Jurkat, Clone E6-1 (cell line): ENCODE measurements around the gene CISD2. TPM values are rescaled to one million over a fixed set of nuclear protein-coding genes. Genes with fewer than 3 reads are reported as not detected.
A peak's percentile ranks its signal among the peaks of the same experiment; 100 is the strongest.
"Not testable (repeated sequence)": the region's sequence is repeated elsewhere in the genome, so short reads cannot be mapped to it uniquely, and the experiment has no call there.

Experiments
- DNase-seq: peaks from one replicate; pipeline ENCODE4 v3.0.0-alpha.2; 2011; ENCODE audit warnings: low read depth, low spot score
- H3K4me3 ChIP-seq: 2 replicates; pipeline ENCODE4 v1.5.1; 2011; ENCODE audit warnings: mild to moderate bottlenecking, low read length, control low read depth, moderate library complexity
- polyA plus RNA-seq: library from polyadenylated mRNA; unstranded; fragments of >200 nt; gene quantifications from one replicate; pipeline ENCODE4 v1.2.1, GENCODE V29; 2012; ENCODE audit warnings: missing spikeins; ENCODE audit not compliant: insufficient read length, insufficient read depth

Gene CISD2, protein sequence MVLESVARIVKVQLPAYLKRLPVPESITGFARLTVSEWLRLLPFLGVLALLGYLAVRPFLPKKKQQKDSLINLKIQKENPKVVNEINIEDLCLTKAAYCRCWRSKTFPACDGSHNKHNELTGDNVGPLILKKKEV
- 46.2 TPM for polyA plus RNA-seq

DNA sequence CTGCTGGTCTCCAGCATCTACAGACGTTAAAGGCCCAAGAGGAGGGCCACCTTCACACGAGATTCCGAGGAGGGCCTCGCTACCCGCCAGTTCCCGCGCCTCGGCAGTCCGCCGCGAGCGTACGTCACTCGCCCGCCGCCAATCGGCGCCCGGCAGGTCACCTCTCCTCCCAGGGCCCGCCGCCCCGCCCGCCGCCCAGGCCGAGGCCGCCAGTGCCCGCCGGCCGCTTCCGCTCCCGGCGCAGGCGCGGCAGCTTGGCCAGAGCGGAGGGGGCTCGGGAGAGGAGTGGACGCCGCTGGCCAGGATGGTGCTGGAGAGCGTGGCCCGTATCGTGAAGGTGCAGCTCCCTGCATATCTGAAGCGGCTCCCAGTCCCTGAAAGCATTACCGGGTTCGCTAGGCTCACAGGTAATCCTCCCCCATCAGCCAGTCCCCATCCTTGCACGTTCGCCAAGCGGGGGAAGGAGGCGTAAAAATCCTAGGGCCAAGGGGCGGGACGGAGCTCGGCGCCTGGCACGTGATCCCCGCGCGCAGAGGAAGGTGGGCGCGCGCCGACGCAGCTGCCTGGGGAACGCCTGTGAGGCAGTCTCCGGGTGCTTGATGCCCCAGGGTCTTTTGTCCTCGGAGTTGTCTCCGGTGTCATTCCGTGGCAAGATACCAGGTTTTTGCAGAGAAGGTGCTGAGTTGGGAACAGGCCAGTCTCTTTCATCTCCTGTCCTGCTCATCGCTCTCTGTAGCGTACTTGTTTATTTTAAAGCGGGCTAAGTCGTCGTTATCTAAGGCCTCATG is at the start of gene CISD2:
CISD2 (plus strand) TSS at position 212 of the 788 bp plus-strand sequence; CDS start at position 305, 93 bp downstream.
- DNase-seq = peak; percentile 93
- H3K4me3 ChIP-seq = peak within 1 kb of the TSS; percentile 66

DNA sequence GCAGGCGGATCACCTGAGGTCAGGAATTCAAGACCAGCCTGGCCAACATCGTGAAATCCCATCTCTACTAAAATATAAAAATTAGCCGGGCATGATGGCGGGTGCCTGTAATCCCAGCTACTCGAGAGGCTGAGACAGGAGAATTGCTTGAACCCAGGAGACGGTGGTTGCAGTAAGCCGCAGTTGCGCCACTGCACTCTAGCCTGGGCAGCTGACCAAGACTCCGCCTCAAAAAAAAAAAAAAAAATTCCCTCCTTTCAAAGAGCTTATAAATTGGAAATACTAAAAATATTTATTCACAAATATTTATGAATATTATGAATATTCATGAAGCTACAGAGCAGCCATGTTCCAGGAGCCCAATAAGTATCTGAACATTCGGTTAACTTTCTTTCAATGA is 49.7 kb upstream of the CISD2 start:
- H3K4me3 ChIP-seq, DNase-seq: not testable (repeated sequence)

GRCh38 chr4:102819588-102820365 is 49.0 kb upstream of the CISD2 start:
- no peak overlapping the region for H3K4me3 ChIP-seq
- DNase-seq = no peak

GRCh38 chr4:102823464-102823863 is 45.3 kb upstream of the CISD2 start:
- no peak overlapping the region for H3K4me3 ChIP-seq
- no peak for DNase-seq

DNA sequence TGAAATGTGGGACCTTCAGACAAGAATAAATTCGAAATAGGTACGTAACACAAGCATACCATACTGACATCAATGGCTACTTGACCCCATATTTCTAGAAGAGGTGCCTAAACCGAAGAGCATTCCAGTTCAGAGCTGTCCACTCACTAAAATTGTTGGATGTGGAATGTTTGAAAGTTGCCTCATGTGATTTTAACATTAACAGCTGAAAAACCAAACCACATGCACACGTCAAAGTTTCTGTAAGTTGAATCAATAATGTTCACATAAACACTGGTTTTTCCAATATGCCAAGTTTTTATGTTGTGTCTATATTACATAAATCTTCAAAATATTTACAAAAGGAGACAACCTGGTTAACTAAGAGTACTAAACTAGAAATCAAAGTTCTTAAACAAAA is 44.9 kb upstream of the CISD2 start:
- no peak overlapping the region for H3K4me3 ChIP-seq
- no peak for DNase-seq

DNA sequence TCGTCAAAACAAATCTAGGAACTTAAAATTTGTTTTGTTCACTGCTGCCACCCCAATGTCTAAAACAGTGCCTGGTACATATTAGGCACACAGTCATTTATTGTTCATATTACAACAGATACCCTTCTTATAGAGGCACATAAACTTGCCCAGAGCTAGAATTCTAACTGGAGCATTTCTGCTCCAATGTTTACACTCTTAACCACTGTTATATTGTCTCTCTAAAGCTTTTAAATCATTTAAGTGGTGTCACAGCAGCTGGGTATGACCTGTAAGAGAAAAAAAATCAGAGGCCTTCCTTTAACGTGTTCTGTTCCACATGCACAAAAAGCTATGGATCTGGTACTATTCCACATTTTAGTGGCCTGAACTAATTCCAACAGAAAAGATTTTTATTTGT is 44.4 kb upstream of the CISD2 start:
- DNase-seq = no peak
- H3K4me3 ChIP-seq = peak overlapping the region; percentile 92

DNA sequence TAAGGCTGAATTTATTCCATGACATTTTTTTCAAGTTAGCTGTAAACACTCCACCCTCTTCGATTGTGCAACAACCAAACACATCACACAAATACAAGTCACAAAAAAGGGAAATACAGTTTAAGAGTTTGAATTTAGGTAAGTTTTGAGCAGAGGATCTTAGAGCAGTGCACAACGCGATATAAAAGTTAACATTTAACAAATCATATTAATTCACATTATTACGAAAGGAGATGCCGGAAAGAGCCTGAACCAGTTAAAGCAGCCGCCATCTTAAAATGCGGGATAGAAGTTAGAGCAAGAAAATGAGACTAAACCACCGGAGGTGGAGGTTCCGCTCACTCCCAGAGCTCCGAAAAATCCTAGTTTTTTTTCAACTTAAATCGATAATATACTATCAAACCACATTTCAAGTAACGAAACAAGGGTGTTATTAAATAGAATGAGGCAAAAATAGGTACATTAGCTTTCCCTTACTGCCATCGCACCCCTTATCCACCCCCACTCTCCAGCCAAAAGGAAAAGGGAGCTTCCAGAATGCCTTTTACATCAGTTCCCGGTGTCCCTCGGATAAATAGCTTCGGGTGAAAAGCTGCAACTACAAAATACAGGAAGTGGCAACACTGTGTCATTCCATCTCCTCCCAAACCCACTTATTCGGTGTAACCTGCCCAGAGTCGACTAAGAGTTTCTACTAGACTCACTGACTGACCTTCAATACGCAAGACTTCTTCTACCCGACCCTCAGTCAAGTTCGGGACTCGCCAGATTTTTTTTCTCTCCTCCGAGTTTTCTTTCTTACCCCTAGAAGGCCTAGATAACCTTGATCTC is 43.3 kb upstream of the CISD2 start:
- peak; percentile 39 for DNase-seq

DNA sequence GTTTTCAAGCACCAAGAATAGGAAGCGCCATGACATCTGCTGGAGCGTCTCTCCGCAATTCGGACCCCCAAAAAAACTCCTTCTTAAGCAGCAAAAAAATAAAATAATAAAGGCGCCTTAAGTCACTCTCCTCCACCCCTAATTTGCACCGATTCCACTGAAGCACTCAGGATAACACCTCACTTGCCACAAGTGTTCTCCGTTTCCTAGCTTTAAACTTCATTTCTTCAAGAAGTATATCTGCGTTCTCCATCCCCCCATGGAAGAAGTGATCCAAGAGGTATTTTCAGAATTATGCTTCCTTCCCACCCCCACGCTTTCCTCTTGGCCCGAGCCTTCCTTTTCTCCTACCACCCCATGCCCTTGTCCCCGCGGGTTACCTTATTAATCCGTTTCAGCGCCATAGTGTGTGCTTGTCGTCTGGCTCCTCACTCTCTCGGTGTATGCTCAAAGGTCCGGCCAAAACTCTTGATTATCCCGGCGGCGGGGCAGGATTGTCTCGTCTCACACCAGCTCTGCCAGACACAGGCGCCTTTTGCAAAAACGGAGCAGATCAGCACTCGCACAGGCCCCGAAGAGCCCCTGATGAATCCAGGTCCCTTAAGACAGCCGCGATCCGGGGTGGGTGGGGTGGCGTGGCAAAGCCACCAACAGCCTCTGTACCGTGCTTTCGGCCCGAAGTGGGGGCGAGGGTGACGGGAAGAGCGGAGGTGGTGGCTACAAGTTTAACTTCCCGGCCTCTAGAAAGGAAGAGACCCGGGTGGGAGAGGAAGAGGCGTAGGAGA is 42.5 kb upstream of the CISD2 start:
- H3K4me3 ChIP-seq = peak overlapping the region; percentile 92
- DNase-seq = no peak

More for the DNA sequence above, 43.3 kb upstream of the CISD2 start:
- H3K4me3 ChIP-seq = peak overlapping the region; percentile 92

GRCh38 chr4:102826890-102827673 is 41.7 kb upstream of the CISD2 start, which contains the start of gene UBE2D3:
UBE2D3 (minus strand) TSS chr4:102827551; CDS start chr4:102826508, 1,043 bp downstream.
- DNase-seq = peak; percentile 94
- H3K4me3 ChIP-seq = peak within 1 kb of the TSS; percentile 92

DNA sequence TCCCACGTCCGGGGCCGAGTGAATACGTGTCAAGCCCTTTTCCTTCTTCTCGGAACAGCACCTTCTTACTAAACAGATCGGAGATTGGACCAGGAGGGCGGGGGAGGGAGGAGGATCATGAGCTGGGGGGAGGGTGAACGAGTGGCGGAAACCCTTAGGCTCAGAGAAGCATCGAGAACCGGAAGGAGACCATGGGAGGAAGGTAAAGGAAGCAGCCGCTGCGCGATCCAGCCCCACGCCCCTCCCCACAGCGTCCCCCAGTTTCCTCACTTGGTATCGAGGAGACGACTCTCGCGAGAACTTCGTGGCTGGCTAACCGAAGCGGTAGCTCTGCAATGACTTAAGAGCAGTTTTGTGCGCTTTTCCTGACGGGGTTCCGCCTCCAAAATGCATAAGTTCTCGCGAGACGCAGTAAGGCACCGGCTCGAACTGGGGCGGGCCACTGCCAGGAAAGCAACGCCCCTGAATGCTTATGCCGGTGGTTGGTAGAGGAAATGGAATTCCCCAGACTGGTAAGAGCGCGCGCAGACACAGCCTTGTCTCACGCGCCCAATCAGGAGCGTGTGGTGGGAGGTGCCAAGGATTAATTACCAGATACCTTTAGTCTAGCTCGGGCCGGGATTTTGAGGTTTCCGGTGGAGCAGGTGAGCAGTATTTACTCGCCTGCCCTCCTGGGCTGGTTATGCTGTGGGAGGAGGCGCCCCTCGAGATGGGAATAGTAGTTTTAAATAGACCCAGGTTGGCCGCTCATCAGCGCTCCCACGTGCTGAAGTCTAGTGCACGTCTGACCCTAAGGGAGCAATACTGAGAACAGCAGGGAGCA is 40.9 kb upstream of the CISD2 start:
- DNase-seq = peak; percentile 100
- peak overlapping the region; percentile 92 for H3K4me3 ChIP-seq

DNA sequence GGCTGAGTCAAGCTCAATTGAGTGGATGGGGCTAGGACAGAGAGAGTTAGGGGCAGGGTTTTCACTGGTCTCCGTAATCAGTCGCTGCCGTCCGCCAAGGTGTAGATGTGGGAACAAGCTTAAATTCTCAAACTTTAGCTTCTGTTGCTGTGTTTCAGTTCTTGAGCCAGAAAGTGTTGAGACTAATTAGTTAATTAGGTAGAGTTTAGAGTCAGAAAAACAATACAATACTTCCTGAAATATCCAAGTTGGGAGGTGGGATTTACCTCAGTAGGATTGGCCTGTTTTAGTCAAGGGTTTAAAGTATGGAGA is 40.3 kb upstream of the CISD2 start:
- no peak for DNase-seq
- H3K4me3 ChIP-seq = peak overlapping the region; percentile 92

- no peak for DNase-seq
- H3K4me3 ChIP-seq = no peak overlapping the region
Observed at GRCh38 chr4:102829803-102830202, 39.0 kb upstream of the CISD2 start.

DNA sequence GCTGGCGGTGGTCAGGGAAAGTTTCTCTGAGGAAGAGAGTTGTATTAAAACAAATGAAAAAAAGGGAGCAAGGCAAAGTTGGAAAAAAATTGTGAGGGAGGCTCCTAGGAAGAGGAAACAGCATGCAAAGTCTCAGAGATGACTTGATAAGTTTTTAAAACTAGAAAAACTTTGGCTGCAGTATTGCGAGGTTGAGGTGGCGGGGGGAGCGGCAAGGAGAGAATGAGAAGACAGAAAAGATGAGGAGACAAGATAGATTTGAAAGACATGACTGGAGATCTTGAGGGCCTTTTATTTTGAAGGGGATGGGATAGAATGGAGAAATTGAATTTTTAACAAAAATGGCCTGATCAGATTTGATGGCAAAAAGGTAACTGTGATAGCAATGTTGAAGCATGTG is 36.7 kb upstream of the CISD2 start:
- H3K4me3 ChIP-seq = no peak overlapping the region

GRCh38 chr4:102832667-102833066 is 36.1 kb upstream of the CISD2 start:
- no peak for DNase-seq
- H3K4me3 ChIP-seq = no peak overlapping the region

More for the DNA sequence above, 36.7 kb upstream of the CISD2 start:
- no peak for DNase-seq

GRCh38 chr4:102836596-102836995 is 32.2 kb upstream of the CISD2 start:
- DNase-seq = no peak
- H3K4me3 ChIP-seq = no peak overlapping the region

- H3K4me3 ChIP-seq = no peak overlapping the region
- no peak for DNase-seq
Observed at GRCh38 chr4:102842367-102842766, 26.4 kb upstream of the CISD2 start.

DNA sequence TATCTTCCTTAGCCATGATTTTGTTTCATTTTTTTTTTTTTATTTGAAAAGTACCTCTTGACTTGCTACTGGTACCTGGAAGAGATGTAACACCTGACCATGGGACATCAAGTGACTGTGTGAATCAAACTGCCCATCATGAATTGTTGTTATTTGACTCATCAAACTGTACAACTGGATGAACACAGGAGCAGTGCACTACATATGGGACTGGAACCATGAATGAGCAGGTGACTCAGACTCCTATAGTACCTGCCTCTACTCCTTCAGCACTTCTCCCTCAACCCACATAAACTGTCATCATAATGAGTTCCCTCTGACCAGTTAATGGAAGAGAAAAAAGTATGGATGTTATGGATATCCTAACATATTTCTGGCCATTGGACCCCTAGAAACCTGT is 25.5 kb upstream of the CISD2 start:
- DNase-seq = no peak
- H3K4me3 ChIP-seq = no peak overlapping the region
